ENCODE data around the gene FAM3D.

DNA sequence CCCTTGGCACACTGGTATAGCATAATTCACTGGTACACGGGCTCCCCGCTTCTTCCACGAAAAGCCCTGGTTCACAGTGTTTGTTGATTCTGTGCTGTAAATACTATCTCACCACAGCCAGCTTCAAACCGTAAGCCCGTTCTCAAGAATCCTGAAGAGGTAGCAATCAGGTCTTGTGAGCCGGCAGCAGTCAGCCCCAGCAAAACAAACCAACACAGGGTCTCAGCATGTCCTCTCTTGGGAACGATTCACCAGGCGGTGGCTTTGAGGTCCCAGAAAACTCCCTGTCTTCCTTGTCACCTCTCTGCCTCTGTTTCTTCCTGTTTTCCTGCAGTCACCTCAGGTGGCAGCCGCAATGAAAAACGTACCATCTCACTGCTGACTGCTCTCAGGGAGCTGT, 19.1 kb upstream of the FAM3D start:
- TF ChIP-seq, protein P1, sequence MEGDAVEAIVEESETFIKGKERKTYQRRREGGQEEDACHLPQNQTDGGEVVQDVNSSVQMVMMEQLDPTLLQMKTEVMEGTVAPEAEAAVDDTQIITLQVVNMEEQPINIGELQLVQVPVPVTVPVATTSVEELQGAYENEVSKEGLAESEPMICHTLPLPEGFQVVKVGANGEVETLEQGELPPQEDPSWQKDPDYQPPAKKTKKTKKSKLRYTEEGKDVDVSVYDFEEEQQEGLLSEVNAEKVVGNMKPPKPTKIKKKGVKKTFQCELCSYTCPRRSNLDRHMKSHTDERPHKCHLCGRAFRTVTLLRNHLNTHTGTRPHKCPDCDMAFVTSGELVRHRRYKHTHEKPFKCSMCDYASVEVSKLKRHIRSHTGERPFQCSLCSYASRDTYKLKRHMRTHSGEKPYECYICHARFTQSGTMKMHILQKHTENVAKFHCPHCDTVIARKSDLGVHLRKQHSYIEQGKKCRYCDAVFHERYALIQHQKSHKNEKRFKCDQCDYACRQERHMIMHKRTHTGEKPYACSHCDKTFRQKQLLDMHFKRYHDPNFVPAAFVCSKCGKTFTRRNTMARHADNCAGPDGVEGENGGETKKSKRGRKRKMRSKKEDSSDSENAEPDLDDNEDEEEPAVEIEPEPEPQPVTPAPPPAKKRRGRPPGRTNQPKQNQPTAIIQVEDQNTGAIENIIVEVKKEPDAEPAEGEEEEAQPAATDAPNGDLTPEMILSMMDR (conservative IDR thresholded peaks at IDR 0.05; ENCODE audit: low read depth, low read length), result no peak
- no peak for TF ChIP-seq EZH2 (IDR thresholded peaks at IDR 0.05; ENCODE audit: borderline replicate concordance, low read depth, low read length, poor library complexity, severe bottlenecking)
